Measurements from ENCODE around the gene BUD23. TPM values are rescaled to one million over a fixed set of nuclear protein-coding genes. Genes with fewer than 3 reads are reported as not detected.
"Not testable (repeated sequence)": the region's sequence is repeated elsewhere in the genome, so short reads cannot be mapped to it uniquely, and the experiment has no call there.

BUD23 gene
- total RNA-seq, 1 experiment from 2014 or later, result 142 TPM

GRCh38 chr7:73660594-73660993 lies 22.8 kb upstream of the BUD23 start:
- DNase-seq (ENCODE audit: low read depth, low spot score); in situ Hi-C loops (cut with HindIII; ENCODE audit: low pct_unique_long_range_greater_than_20kb, low sequenced_read_pairs): not testable (repeated sequence)

GRCh38 chr7:73663033-73663432 lies 20.4 kb upstream of the BUD23 start:
- in situ Hi-C loops (cut with HindIII; ENCODE audit: low pct_unique_long_range_greater_than_20kb, low sequenced_read_pairs), result no loop called here
- DNase-seq (ENCODE audit: low read depth, low spot score), result no peak

GRCh38 chr7:73667344-73668102 lies 15.9 kb upstream of the BUD23 start, which contains the start of gene VPS37D:
VPS37D (plus strand) TSS chr7:73667831; CDS start chr7:73667959, 128 bp downstream.
- in situ Hi-C loops (cut with HindIII; ENCODE audit: low pct_unique_long_range_greater_than_20kb, low sequenced_read_pairs), result no loop called here
- DNase-seq (ENCODE audit: low read depth, low spot score), result peak; percentile 88

GRCh38 chr7:73668103-73668885 lies 15.1 kb upstream of the BUD23 start:
- DNase-seq (ENCODE audit: low read depth, low spot score), result no peak
- in situ Hi-C loops (cut with HindIII; ENCODE audit: low pct_unique_long_range_greater_than_20kb, low sequenced_read_pairs), result no loop called here

GRCh38 chr7:73668886-73669230 lies 14.5 kb upstream of the BUD23 start:
- no peak for DNase-seq (ENCODE audit: low read depth, low spot score)
- in situ Hi-C loops (cut with HindIII; ENCODE audit: low pct_unique_long_range_greater_than_20kb, low sequenced_read_pairs), result no loop called here

GRCh38 chr7:73669288-73669701 lies 14.1 kb upstream of the BUD23 start:
- in situ Hi-C loops (cut with HindIII; ENCODE audit: low pct_unique_long_range_greater_than_20kb, low sequenced_read_pairs), result no loop called here
- no peak for DNase-seq (ENCODE audit: low read depth, low spot score)

- DNase-seq (ENCODE audit: low read depth, low spot score), result no peak
- in situ Hi-C loops (cut with HindIII; ENCODE audit: low pct_unique_long_range_greater_than_20kb, low sequenced_read_pairs), result no loop called here
Measured at GRCh38 chr7:73669858-73670385, 13.5 kb upstream of the BUD23 start.

GRCh38 chr7:73671322-73671661 lies 12.1 kb upstream of the BUD23 start:
- in situ Hi-C loops (cut with HindIII; ENCODE audit: low pct_unique_long_range_greater_than_20kb, low sequenced_read_pairs), result no loop called here
- DNase-seq (ENCODE audit: low read depth, low spot score), result no peak

- in situ Hi-C loops (cut with HindIII; ENCODE audit: low pct_unique_long_range_greater_than_20kb, low sequenced_read_pairs), result no loop called here
- no peak for DNase-seq (ENCODE audit: low read depth, low spot score)
Measured at GRCh38 chr7:73671857-73672445, 11.4 kb upstream of the BUD23 start.

GRCh38 chr7:73674468-73675124 lies 8.8 kb upstream of the BUD23 start:
- DNase-seq (ENCODE audit: low read depth, low spot score), result no peak
- in situ Hi-C loops (cut with HindIII; ENCODE audit: low pct_unique_long_range_greater_than_20kb, low sequenced_read_pairs), result no loop called here

GRCh38 chr7:73676062-73676461 lies 7.3 kb upstream of the BUD23 start:
- in situ Hi-C loops (cut with HindIII; ENCODE audit: low pct_unique_long_range_greater_than_20kb, low sequenced_read_pairs); DNase-seq (ENCODE audit: low read depth, low spot score): not testable (repeated sequence)

GRCh38 chr7:73678862-73679261 lies 4.5 kb upstream of the BUD23 start:
- in situ Hi-C loops (cut with HindIII; ENCODE audit: low pct_unique_long_range_greater_than_20kb, low sequenced_read_pairs), result no loop called here
- DNase-seq (ENCODE audit: low read depth, low spot score), result no peak

GRCh38 chr7:73679709-73680108 lies 3.7 kb upstream of the BUD23 start:
- in situ Hi-C loops (cut with HindIII; ENCODE audit: low pct_unique_long_range_greater_than_20kb, low sequenced_read_pairs), result no loop called here
- no peak for DNase-seq (ENCODE audit: low read depth, low spot score)

GRCh38 chr7:73680501-73680900 lies 2.9 kb upstream of the BUD23 start:
- DNase-seq (ENCODE audit: low read depth, low spot score), result no peak
- in situ Hi-C loops (cut with HindIII; ENCODE audit: low pct_unique_long_range_greater_than_20kb, low sequenced_read_pairs), result no loop called here

- DNase-seq (ENCODE audit: low read depth, low spot score), result no peak
- in situ Hi-C loops (cut with HindIII; ENCODE audit: low pct_unique_long_range_greater_than_20kb, low sequenced_read_pairs), result no loop called here
Measured at GRCh38 chr7:73681031-73681430, 2.4 kb upstream of the BUD23 start.

- in situ Hi-C loops (cut with HindIII; ENCODE audit: low pct_unique_long_range_greater_than_20kb, low sequenced_read_pairs), result no loop called here
- no peak for DNase-seq (ENCODE audit: low read depth, low spot score)
Measured at GRCh38 chr7:73682745-73683055, 697 bp upstream of the BUD23 start.

GRCh38 chr7:73683788-73684693 lies 644 bp downstream of the BUD23 start:
- in situ Hi-C loops (cut with HindIII; ENCODE audit: low pct_unique_long_range_greater_than_20kb, low sequenced_read_pairs), result no loop called here
- no peak for DNase-seq (ENCODE audit: low read depth, low spot score)

Measured in SK-MEL-5 (cell line).